HepG2 (cell line): ENCODE results near the gene BST2. TPM values are rescaled to one million over a fixed set of nuclear protein-coding genes. Genes with fewer than 3 reads are reported as not detected.
A peak's percentile ranks its signal among the peaks of the same experiment; 100 is the strongest.

Experiments
- AGO1 ChIP-seq: fragments of 200-400 bp; formaldehyde crosslinking; IDR thresholded peaks from 2 replicates; pipeline ENCODE4 v1.6.1; 2017; ENCODE audit warnings: mild to moderate bottlenecking, low read depth, low read length, moderate library complexity; ENCODE audit not compliant: poor library complexity, severe bottlenecking
- CBFB ChIP-seq: sonication (generic); formaldehyde crosslinking; IDR thresholded peaks from 2 replicates; pipeline ENCODE4 v1.4.0; 2020; ENCODE audit warnings: missing genetic modification reagents
- CHD2 ChIP-seq: IDR thresholded peaks from 2 replicates; pipeline ENCODE4 v1.6.1; 2011; ENCODE audit warnings: low read depth, low read length, improper control_type of control experiment
- HOXA5 ChIP-seq: sonication (generic); formaldehyde crosslinking; IDR thresholded peaks from 2 replicates; pipeline ENCODE4 v1.4.0; 2020; ENCODE audit warnings: missing genetic modification reagents
- MAF1 ChIP-seq: sonication (generic); formaldehyde crosslinking; IDR thresholded peaks from 2 replicates; pipeline ENCODE4 v1.5.0; 2020; ENCODE audit warnings: missing genetic modification reagents, borderline replicate concordance
- MTA1 ChIP-seq: sonication (generic); formaldehyde crosslinking; IDR thresholded peaks from 2 replicates; pipeline ENCODE4 v1.4.0; 2020; ENCODE audit warnings: missing genetic modification reagents, mild to moderate bottlenecking, borderline replicate concordance
- NR1H2 ChIP-seq: sonication (generic); formaldehyde crosslinking; IDR thresholded peaks from 2 replicates; pipeline ENCODE4 v1.8.1; 2022; ENCODE audit warnings: low read depth, missing genetic modification reagents, borderline replicate concordance
- NR2F1 ChIP-seq, 2 experiments: fragments of 450-650 bp in 1 of 2; formaldehyde crosslinking in 1 of 2; IDR thresholded peaks; 2 replicates each; pipeline versions ENCODE4 v1.5.0 to v1.6.1; 2016 to 2020; ENCODE audit warnings: mild to moderate bottlenecking in 1 of 2, missing compliant biosample characterization in 1 of 2, missing genetic modification reagents in 1 of 2, moderate library complexity in 1 of 2
- POLR2A ChIP-seq, 2 experiments: IDR thresholded peaks; 2 replicates each; pipeline ENCODE4 v1.6.1; 2011; ENCODE audit warnings: low read depth in 2 of 2, low read length in 2 of 2, mild to moderate bottlenecking in 1 of 2, moderate library complexity in 1 of 2; ENCODE audit not compliant: insufficient read depth in 1 of 2
- SALL1 ChIP-seq: sonication (generic); formaldehyde crosslinking; IDR thresholded peaks from 2 replicates; pipeline ENCODE4 v1.8.0; 2022; ENCODE audit warnings: mild to moderate bottlenecking, missing genetic modification reagents
- SAP130 ChIP-seq: IDR thresholded peaks from 2 replicates; pipeline ENCODE4 v1.6.1; 2016; ENCODE audit warnings: low read depth
- SPEN ChIP-seq: sonication (generic); formaldehyde crosslinking; IDR thresholded peaks from 2 replicates; pipeline ENCODE4 v1.5.1; 2020; ENCODE audit warnings: low read depth, mild to moderate bottlenecking, missing genetic modification reagents
- ZFP90 ChIP-seq: sonication (generic); formaldehyde crosslinking; IDR thresholded peaks from 2 replicates; pipeline ENCODE4 v1.8.0; 2022; ENCODE audit warnings: missing genetic modification reagents, mild to moderate bottlenecking, inconsistent platforms, borderline replicate concordance
- ZNF17 ChIP-seq: sonication (generic); formaldehyde crosslinking; IDR thresholded peaks from 2 replicates; pipeline ENCODE4 v1.5.0; 2020; ENCODE audit warnings: mild to moderate bottlenecking, missing genetic modification reagents
- ZNF432 ChIP-seq: sonication (generic); formaldehyde crosslinking; IDR thresholded peaks from 2 replicates; pipeline ENCODE4 v1.5.0; 2020; ENCODE audit warnings: missing genetic modification reagents, mild to moderate bottlenecking, borderline replicate concordance
- ZNF546 ChIP-seq: sonication (generic); formaldehyde crosslinking; conservative IDR thresholded peaks from 2 replicates; pipeline ENCODE4 v1.8.1; 2023; ENCODE audit warnings: mild to moderate bottlenecking, missing genetic modification reagents
- ZNF563 ChIP-seq: sonication (generic); formaldehyde crosslinking; IDR thresholded peaks from 2 replicates; pipeline ENCODE4 v1.8.0; 2022; ENCODE audit warnings: mild to moderate bottlenecking, moderate library complexity, missing genetic modification reagents
- ZNF614 ChIP-seq: IDR thresholded peaks from 2 replicates; pipeline ENCODE4 v1.6.1; 2018; ENCODE audit warnings: missing biosample characterization, missing genetic modification reagents, inconsistent platforms, borderline replicate concordance
- ZNF629 ChIP-seq: sonication (generic); formaldehyde crosslinking; conservative IDR thresholded peaks from 2 replicates; pipeline ENCODE4 v1.5.0; 2020; ENCODE audit warnings: missing genetic modification reagents
- ZNF709 ChIP-seq: sonication (generic); formaldehyde crosslinking; IDR thresholded peaks from 2 replicates; pipeline ENCODE4 v1.5.0; 2020; ENCODE audit warnings: mild to moderate bottlenecking, missing genetic modification reagents
- ZNF761 ChIP-seq: sonication (generic); formaldehyde crosslinking; conservative IDR thresholded peaks from 2 replicates; pipeline ENCODE4 v1.4.0; 2020; ENCODE audit warnings: mild to moderate bottlenecking, missing genetic modification reagents
- polyA plus RNA-seq, 8 experiments: library from polyadenylated mRNA; depleted of rRNA in 3 of 8; stranded (reverse) in 7 of 8; unstranded in 1 of 8; fragments of >200 nt; fragmentation: Illumina TruSeq in 4 of 8; extraction: Trizol in 4 of 8; gene quantifications; 2 replicates each; pipeline versions ENCODE4 v1.2.1 to v1.2.3, GENCODE V29; 2011 to 2016; ENCODE audit warnings: low read depth in 4 of 8, missing spikeins in 1 of 8, mixed read lengths in 1 of 8; ENCODE audit not compliant: insufficient read depth in 1 of 8
- total RNA-seq, 5 experiments: library from RNA; depleted of rRNA; stranded (reverse); fragments of >200 nt; fragmentation: Illumina TruSeq; extraction: Trizol; gene quantifications; 2 replicates each; pipeline ENCODE4 v1.2.3, GENCODE V29; 2016; ENCODE audit warnings: low read depth in 1 of 5
- TF ChIP-seq, protein P1 (sequence below): sonication (generic); formaldehyde crosslinking; IDR thresholded peaks from 2 replicates; pipeline ENCODE4 v1.8.0; 2022; ENCODE audit warnings: missing genetic modification reagents, mild to moderate bottlenecking, moderate library complexity, borderline replicate concordance
- TF ChIP-seq, protein P2 (sequence below): sonication (generic); formaldehyde crosslinking; IDR thresholded peaks from 2 replicates; pipeline ENCODE4 v1.4.0; 2020; ENCODE audit warnings: missing genetic modification reagents
- TF ChIP-seq, protein P3 (sequence below): IDR thresholded peaks from 2 replicates; pipeline ENCODE4 v1.6.1; 2012; ENCODE audit warnings: inconsistent platforms
- TF ChIP-seq, protein P4 (sequence below): sonication (generic); formaldehyde crosslinking; conservative IDR thresholded peaks from 2 replicates; pipeline ENCODE4 v1.8.0; 2022; ENCODE audit warnings: mild to moderate bottlenecking, moderate library complexity, missing genetic modification reagents

The BST2 gene
- total and polyA plus RNA-seq, 2 of the 13 experiments (the other 11 are each of a cell fraction or from before 2014, with no cell fraction given) = 58.8 to 93.8 TPM

DNA sequence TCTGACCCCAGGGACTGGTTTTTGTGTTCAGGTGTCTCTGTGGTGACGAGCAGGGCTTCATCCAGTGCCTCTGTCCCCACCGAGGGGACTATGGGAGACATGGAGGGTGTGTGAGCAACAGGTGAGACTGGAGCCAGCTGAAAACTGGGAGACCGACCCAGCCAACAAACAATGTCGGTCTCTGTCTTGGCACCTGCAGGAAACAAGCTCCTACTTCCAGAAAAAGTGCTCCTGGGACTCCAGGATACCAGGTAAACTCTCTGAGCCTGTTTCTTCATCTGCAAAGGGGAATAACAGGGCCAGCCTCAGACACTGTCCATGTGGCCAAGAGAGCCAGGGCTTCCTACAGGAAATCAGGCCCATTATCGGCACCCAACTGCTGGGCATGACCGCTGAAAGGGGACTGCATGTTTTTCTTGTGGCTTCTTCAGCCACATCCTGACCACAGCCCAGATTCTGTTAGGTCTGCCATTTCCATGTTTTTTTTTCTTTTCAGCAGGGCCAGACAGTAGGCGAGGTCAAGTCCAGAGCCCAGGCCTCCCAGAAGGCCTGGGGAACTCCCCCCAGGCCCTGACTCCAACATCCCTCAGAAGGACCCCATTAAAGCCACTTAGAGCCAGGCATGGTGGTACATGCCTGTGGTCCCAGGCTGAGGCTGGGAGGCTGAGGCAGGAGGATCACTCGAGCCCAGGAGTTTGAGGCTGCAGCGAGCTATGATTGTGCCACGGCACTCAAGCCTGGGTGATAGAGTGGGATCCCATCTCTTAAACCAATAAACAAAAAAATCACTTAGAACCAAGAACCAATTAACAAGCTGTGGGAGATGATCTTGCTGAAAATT lies 836 bp upstream of the BST2 start (continued):
- TF ChIP-seq, protein P1, sequence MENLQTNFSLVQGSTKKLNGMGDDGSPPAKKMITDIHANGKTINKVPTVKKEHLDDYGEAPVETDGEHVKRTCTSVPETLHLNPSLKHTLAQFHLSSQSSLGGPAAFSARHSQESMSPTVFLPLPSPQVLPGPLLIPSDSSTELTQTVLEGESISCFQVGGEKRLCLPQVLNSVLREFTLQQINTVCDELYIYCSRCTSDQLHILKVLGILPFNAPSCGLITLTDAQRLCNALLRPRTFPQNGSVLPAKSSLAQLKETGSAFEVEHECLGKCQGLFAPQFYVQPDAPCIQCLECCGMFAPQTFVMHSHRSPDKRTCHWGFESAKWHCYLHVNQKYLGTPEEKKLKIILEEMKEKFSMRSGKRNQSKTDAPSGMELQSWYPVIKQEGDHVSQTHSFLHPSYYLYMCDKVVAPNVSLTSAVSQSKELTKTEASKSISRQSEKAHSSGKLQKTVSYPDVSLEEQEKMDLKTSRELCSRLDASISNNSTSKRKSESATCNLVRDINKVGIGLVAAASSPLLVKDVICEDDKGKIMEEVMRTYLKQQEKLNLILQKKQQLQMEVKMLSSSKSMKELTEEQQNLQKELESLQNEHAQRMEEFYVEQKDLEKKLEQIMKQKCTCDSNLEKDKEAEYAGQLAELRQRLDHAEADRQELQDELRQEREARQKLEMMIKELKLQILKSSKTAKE (CRISPR knock-in tag) = no peak
- TF ChIP-seq ZNF563 (CRISPR knock-in tag) (no peak), CBFB (no peak), AGO1 (no peak), NR2F1 (CRISPR knock-in tag; IDR thresholded peaks at IDR 0.05) (no peak), ZNF614 (peak; percentile 4; the same call in 1 of the 2 replicates), SAP130 (CRISPR knock-in tag) (peak; percentile 35), HOXA5 (CRISPR knock-in tag) (no peak), SPEN (no peak), ZNF629 (0 out of 2 replicates have a peak, but pooled peaks have one; percentile 2), POLR2A (IDR thresholded peaks at IDR 0.05; ENCODE audit: insufficient read depth in 1 of 2, low read depth in 2 of 2, low read length in 2 of 2) (peak; percentile 66 to 88; a peak in 3 of 4 replicates), ZNF709 (CRISPR knock-in tag) (no peak), ZNF432 (no peak), ZNF17 (CRISPR knock-in tag) (no peak), ZNF546 (CRISPR knock-in tag) (0 out of 2 replicates have a peak, but pooled peaks have one; percentile 44), NR1H2 (CRISPR knock-in tag) (no peak), ZNF761 (CRISPR knock-in tag) (no peak), MAF1 (no peak), MTA1 (CRISPR knock-in tag) (no peak), ZFP90 (peak; percentile 31; the same call in 1 of the 2 replicates), CHD2 (no peak), SALL1 (CRISPR knock-in tag) (no peak)
- TF ChIP-seq, protein P2, sequence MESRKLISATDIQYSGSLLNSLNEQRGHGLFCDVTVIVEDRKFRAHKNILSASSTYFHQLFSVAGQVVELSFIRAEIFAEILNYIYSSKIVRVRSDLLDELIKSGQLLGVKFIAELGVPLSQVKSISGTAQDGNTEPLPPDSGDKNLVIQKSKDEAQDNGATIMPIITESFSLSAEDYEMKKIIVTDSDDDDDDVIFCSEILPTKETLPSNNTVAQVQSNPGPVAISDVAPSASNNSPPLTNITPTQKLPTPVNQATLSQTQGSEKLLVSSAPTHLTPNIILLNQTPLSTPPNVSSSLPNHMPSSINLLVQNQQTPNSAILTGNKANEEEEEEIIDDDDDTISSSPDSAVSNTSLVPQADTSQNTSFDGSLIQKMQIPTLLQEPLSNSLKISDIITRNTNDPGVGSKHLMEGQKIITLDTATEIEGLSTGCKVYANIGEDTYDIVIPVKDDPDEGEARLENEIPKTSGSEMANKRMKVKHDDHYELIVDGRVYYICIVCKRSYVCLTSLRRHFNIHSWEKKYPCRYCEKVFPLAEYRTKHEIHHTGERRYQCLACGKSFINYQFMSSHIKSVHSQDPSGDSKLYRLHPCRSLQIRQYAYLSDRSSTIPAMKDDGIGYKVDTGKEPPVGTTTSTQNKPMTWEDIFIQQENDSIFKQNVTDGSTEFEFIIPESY (CRISPR knock-in tag) = no peak
- TF ChIP-seq, protein P3, sequence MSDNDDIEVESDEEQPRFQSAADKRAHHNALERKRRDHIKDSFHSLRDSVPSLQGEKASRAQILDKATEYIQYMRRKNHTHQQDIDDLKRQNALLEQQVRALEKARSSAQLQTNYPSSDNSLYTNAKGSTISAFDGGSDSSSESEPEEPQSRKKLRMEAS = peak; percentile 28; the same call in 1 of the 2 replicates
- TF ChIP-seq, protein P4, sequence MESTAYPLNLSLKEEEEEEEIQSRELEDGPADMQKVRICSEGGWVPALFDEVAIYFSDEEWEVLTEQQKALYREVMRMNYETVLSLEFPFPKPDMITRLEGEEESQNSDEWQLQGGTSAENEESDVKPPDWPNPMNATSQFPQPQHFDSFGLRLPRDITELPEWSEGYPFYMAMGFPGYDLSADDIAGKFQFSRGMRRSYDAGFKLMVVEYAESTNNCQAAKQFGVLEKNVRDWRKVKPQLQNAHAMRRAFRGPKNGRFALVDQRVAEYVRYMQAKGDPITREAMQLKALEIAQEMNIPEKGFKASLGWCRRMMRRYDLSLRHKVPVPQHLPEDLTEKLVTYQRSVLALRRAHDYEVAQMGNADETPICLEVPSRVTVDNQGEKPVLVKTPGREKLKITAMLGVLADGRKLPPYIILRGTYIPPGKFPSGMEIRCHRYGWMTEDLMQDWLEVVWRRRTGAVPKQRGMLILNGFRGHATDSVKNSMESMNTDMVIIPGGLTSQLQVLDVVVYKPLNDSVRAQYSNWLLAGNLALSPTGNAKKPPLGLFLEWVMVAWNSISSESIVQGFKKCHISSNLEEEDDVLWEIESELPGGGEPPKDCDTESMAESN (CRISPR knock-in tag) = no peak
